Osteoblast (primary cell): ENCODE results near the gene GSC2. TPM values are rescaled to one million over a fixed set of nuclear protein-coding genes. Genes with fewer than 3 reads are reported as not detected.

Experiments
- DNase-seq: peaks from one replicate; pipeline ENCODE4 v3.0.0; 2011; ENCODE audit warnings: low spot score, mixed read lengths; ENCODE audit not compliant: insufficient read length; ENCODE audit errors: missing footprints
- H2AFZ ChIP-seq: 2 replicates; pipeline ENCODE4 v1.6.0; 2011; ENCODE audit warnings: mild to moderate bottlenecking, low read length
- H3K27ac ChIP-seq: 2 replicates; pipeline ENCODE4 v1.5.1; 2011; ENCODE audit warnings: mild to moderate bottlenecking, low read depth, low read length, moderate library complexity
- H3K27me3 ChIP-seq: 2 replicates; pipeline ENCODE4 v1.6.0; 2012; ENCODE audit warnings: mild to moderate bottlenecking, control low read depth, inconsistent platforms, low read length, moderate library complexity; ENCODE audit not compliant: insufficient read depth
- H3K36me3 ChIP-seq: 2 replicates; pipeline ENCODE4 v1.5.1; 2011; ENCODE audit warnings: mild to moderate bottlenecking, low read length, control low read depth, moderate library complexity; ENCODE audit not compliant: insufficient read depth
- H3K4me1 ChIP-seq: 2 replicates; pipeline ENCODE4 v1.5.1; 2011; ENCODE audit warnings: mild to moderate bottlenecking, low read length, control low read depth, moderate library complexity; ENCODE audit not compliant: insufficient read depth
- H3K4me2 ChIP-seq: 2 replicates; pipeline ENCODE4 v1.6.0; 2011; ENCODE audit warnings: mild to moderate bottlenecking, low read length; ENCODE audit not compliant: insufficient read depth
- H3K4me3 ChIP-seq: fragments of 200-600 bp; sonication (generic); 3 replicates; pipeline ENCODE4 v1.5.1; 2012; ENCODE audit warnings: mild to moderate bottlenecking, low read length, inconsistent platforms; ENCODE audit not compliant: insufficient read depth
- H3K79me2 ChIP-seq: 2 replicates; pipeline ENCODE4 v1.6.0; 2012; ENCODE audit warnings: mild to moderate bottlenecking, low read length, control low read depth, inconsistent platforms; ENCODE audit not compliant: insufficient read depth
- H3K9me3 ChIP-seq: 2 replicates; pipeline ENCODE4 v1.5.1; 2011; ENCODE audit warnings: low read depth, low read length, control low read depth
- H4K20me1 ChIP-seq: 2 replicates; pipeline ENCODE4 v1.6.0; 2012; ENCODE audit warnings: mild to moderate bottlenecking, low read length, control low read depth; ENCODE audit not compliant: insufficient read depth
- total RNA-seq: library from RNA; depleted of rRNA; stranded (reverse); fragments of >200 nt; gene quantifications from 2 replicates; pipeline ENCODE4 v1.2.3, GENCODE V29; 2012
- TF ChIP-seq, protein P1 (sequence below): IDR thresholded peaks from 2 replicates; pipeline ENCODE4 v1.5.1; 2011; ENCODE audit warnings: mild to moderate bottlenecking, low read depth, low read length, moderate library complexity; ENCODE audit errors: extremely low read depth

GSC2 gene
- total RNA-seq, 1 donor, result not detected

DNA sequence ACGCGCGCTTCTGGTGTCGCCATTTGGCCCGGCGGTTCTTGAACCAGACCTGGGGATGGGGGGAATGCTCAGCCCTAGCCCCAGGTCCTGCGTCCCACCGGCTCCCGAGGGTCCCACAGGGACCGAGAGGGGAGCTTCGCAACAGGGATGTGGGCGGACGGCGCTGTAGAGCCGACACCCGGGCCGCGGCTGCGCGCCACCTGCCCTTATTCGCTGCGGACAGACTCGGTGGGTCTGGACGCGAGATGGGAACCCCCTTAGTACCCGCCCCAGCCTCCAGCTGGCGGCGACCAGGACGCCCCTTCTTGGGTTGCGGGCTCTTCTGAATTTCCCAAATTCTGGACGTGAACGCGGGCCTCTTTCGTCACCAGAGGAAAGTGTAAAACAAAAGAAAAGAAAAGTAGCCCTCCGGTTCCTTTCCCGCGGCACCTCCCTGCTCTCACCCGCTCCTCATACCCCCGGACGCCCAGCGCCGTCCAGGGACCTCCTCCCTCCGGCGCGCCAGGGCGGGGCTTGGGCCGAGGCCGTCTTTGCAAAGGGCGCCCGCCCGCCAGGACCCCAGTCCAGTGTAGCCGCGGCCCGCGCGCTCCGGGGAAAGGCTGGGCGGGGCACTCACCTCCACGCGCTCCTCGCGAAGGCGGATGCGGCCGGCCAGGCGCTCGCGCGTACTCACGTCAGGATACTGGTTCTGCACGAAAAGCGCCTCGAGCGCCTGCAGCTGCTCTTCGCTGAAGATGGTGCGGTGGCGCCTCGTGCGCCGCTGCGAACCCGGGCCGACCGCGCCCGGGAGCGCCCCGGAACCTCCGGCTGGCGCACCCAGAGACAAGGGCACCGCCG is 827 bp downstream of the GSC2 start:
- Histone ChIP-seq H3K4me3 (no peak overlapping the region), H3K9me3 (no peaks in the 10 kb centered on the region), H3K27me3 (peaks cover 56% of the 10 kb centered on the region), H3K79me2 (peaks cover 2% of the 10 kb centered on the region), H3K27ac (no peak overlapping the region), H3K36me3 (no peaks in the 10 kb centered on the region), H3K4me1 (no peaks in the 10 kb centered on the region), H3K4me2 (no peak overlapping the region), H4K20me1 (no peaks in the 10 kb centered on the region), H2AFZ (no peak overlapping the region)
- peak; percentile 87 for DNase-seq
- TF ChIP-seq, protein P1, sequence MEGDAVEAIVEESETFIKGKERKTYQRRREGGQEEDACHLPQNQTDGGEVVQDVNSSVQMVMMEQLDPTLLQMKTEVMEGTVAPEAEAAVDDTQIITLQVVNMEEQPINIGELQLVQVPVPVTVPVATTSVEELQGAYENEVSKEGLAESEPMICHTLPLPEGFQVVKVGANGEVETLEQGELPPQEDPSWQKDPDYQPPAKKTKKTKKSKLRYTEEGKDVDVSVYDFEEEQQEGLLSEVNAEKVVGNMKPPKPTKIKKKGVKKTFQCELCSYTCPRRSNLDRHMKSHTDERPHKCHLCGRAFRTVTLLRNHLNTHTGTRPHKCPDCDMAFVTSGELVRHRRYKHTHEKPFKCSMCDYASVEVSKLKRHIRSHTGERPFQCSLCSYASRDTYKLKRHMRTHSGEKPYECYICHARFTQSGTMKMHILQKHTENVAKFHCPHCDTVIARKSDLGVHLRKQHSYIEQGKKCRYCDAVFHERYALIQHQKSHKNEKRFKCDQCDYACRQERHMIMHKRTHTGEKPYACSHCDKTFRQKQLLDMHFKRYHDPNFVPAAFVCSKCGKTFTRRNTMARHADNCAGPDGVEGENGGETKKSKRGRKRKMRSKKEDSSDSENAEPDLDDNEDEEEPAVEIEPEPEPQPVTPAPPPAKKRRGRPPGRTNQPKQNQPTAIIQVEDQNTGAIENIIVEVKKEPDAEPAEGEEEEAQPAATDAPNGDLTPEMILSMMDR, result no peak

- H3K4me1 ChIP-seq, result peaks cover 5% of the 10 kb centered on the region
- peak; percentile 58 for DNase-seq
- peaks cover 4% of the 10 kb centered on the region for H4K20me1 ChIP-seq
- TF ChIP-seq, protein P1, result no peak
- no peak overlapping the region for H3K4me3 ChIP-seq
- no peak overlapping the region for H3K4me2 ChIP-seq
- peaks cover 51% of the 10 kb centered on the region for H3K27me3 ChIP-seq
- H3K27ac ChIP-seq, result no peak overlapping the region
- H2AFZ ChIP-seq, result no peak overlapping the region
- H3K9me3 ChIP-seq, result no peaks in the 10 kb centered on the region
- H3K36me3 ChIP-seq, result no peaks in the 10 kb centered on the region
- peaks cover 9% of the 10 kb centered on the region for H3K79me2 ChIP-seq
Observed at GRCh38 chr22:19148417-19149046, 1.6 kb downstream of the GSC2 start.

DNA sequence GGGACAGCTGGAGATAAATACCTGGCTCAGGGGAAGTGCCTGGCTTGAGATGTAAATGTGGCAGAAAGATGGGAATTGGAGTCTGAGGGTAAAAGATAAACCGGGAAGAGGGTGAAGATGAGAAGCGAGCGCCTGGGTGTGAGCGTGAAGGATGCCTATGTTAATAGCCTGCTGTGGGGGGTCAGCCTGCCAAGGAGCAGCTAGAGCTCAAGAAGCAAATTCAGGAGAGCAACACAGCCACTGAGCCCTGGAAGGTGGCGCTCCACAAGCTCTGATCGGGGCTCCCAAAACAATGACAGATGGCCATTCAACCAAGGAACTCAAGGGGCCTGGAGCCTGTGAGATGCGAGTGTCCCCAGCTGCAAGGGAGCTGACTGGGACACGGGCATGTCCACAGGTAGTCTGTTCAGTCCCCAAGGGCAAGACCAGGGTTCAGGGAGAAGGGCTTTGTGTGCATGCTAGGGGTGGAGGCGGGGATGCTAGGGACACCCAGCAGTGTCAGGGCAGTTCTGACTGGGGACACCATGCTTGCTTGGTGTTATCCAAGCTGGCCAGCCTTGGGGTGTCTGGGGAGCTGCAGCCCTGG is 2.8 kb downstream of the GSC2 start:
- no peaks in the 10 kb centered on the region for H3K9me3 ChIP-seq
- peaks cover 19% of the 10 kb centered on the region for H3K79me2 ChIP-seq
- peaks cover 4% of the 10 kb centered on the region for H3K36me3 ChIP-seq
- H2AFZ ChIP-seq, result no peak overlapping the region
- DNase-seq, result peak; percentile 58
- H3K4me1 ChIP-seq, result peaks cover 5% of the 10 kb centered on the region
- TF ChIP-seq, protein P1, result no peak
- no peak overlapping the region for H3K4me3 ChIP-seq
- H3K27me3 ChIP-seq, result peaks cover 48% of the 10 kb centered on the region
- H3K4me2 ChIP-seq, result no peak overlapping the region
- no peak overlapping the region for H3K27ac ChIP-seq
- peaks cover 6% of the 10 kb centered on the region for H4K20me1 ChIP-seq
